ENCODE results near the gene HENMT1. TPM values are rescaled to one million over a fixed set of nuclear protein-coding genes. Genes with fewer than 3 reads are reported as not detected.

HENMT1 gene
- total RNA-seq, 1 experiment from 2014 or later: 6.2 TPM

GRCh38 chr1:108627256-108627655, 33.6 kb downstream of the HENMT1 start:
- Histone ChIP-seq H3K4me2 (ENCODE audit: insufficient read depth, insufficient read length, low read length) (no peak overlapping the region), H4K5ac (ENCODE audit: insufficient read length, low read depth, low read length) (no peak overlapping the region), H2BK5ac (ENCODE audit: insufficient read length, low read length) (no peak overlapping the region), H2AK5ac (ENCODE audit: insufficient read length, low read length) (no peak overlapping the region), H2BK15ac (ENCODE audit: low read depth, low read length) (no peak overlapping the region), H3K4me1 (ENCODE audit: insufficient read depth, low read length) (no peaks in the 10 kb centered on the region), H4K20me1 (ENCODE audit: control insufficient read depth, insufficient read depth, insufficient read length) (no peaks in the 10 kb centered on the region), H3K27me3 (ENCODE audit: insufficient read depth, low read length) (no peaks in the 10 kb centered on the region), H4K91ac (ENCODE audit: insufficient read length, low read depth, low read length) (no peak overlapping the region), H2AFZ (ENCODE audit: low read length) (no peak overlapping the region), H3K79me1 (ENCODE audit: insufficient read depth, low read depth, low read length, poor library complexity, severe bottlenecking) (no peaks in the 10 kb centered on the region), H3K14ac (ENCODE audit: insufficient read depth, low read length) (no peak overlapping the region), H3K9me3 (ENCODE audit: control insufficient read depth, low read depth, low read length) (no peaks in the 10 kb centered on the region), H3T11ph (ENCODE audit: low read length) (no peak overlapping the region), H3K27ac (ENCODE audit: insufficient read length, low read depth, low read length) (no peak overlapping the region), H2BK120ac (ENCODE audit: low read depth, low read length, poor library complexity, severe bottlenecking) (no peak overlapping the region), H3K9ac (ENCODE audit: extremely low read depth, insufficient read length, low read length) (no peak overlapping the region), H3K79me2 (ENCODE audit: insufficient read depth, low read length) (no peaks in the 10 kb centered on the region), H3K56ac (ENCODE audit: insufficient read length, low read depth, low read length) (no peak overlapping the region), H3K23me2 (ENCODE audit: insufficient read length, low read depth, low read length, poor library complexity, severe bottlenecking) (no peaks in the 10 kb centered on the region), H3K4ac (ENCODE audit: low read depth, low read length) (no peak overlapping the region), H3K18ac (ENCODE audit: insufficient read length, low read depth, low read length) (no peak overlapping the region), H2BK12ac (ENCODE audit: insufficient read length, low read depth, low read length) (no peak overlapping the region), H3K23ac (ENCODE audit: insufficient read length, low read depth, low read length) (no peak overlapping the region), H2BK20ac (ENCODE audit: low read depth, low read length, poor library complexity, severe bottlenecking) (no peak overlapping the region), H4K8ac (replicated peaks; ENCODE audit: insufficient read length, low read depth, low read length) (no peak overlapping the region)
- no CpG with 5 or more reads among the region's 1 CpG for WGBS (ENCODE audit: extremely low coverage, insufficient read length, low lambda C conversion rate)
- Mint-ChIP-seq H3K36me3 (ENCODE audit: insufficient read depth in 1 of 3, low read depth in 3 of 3) (peaks cover 0 to 16% (median 14%) of the 10 kb centered on the region in 3 experiments; a peak in 5 of 7 replicates), H3K4me3 (no peak overlapping the region), H3K4me1 (peaks cover 0 to 2% of the 10 kb centered on the region in 2 experiments; a peak in 2 of 4 replicates), H3K27ac (no peak overlapping the region), H3K9me3 (no peaks in the 10 kb centered on the region), H3K27me3 (ENCODE audit: low read depth) (no peaks in the 10 kb centered on the region)
- DNase-seq: no peak
- TF ChIP-seq, protein P1, sequence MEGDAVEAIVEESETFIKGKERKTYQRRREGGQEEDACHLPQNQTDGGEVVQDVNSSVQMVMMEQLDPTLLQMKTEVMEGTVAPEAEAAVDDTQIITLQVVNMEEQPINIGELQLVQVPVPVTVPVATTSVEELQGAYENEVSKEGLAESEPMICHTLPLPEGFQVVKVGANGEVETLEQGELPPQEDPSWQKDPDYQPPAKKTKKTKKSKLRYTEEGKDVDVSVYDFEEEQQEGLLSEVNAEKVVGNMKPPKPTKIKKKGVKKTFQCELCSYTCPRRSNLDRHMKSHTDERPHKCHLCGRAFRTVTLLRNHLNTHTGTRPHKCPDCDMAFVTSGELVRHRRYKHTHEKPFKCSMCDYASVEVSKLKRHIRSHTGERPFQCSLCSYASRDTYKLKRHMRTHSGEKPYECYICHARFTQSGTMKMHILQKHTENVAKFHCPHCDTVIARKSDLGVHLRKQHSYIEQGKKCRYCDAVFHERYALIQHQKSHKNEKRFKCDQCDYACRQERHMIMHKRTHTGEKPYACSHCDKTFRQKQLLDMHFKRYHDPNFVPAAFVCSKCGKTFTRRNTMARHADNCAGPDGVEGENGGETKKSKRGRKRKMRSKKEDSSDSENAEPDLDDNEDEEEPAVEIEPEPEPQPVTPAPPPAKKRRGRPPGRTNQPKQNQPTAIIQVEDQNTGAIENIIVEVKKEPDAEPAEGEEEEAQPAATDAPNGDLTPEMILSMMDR (conservative IDR thresholded peaks at IDR 0.05): no peak

Measured in H9 (cell line).